ENCODE data around the gene KDM6B.

- TF ChIP-seq CTCF (IDR thresholded peaks at IDR 0.05): no peak
- TF ChIP-seq POLR2A (IDR thresholded peaks at IDR 0.05): no peak
These were observed 44.2 kb downstream of the KDM6B start for GRCh38 chr17:7878234-7878633.
